H1 (cell line): Measurements from ENCODE around the gene DYSF. TPM values are rescaled to one million over a fixed set of nuclear protein-coding genes. Genes with fewer than 3 reads are reported as not detected.

ENCODE experiments used
- ATF2 ChIP-seq: IDR thresholded peaks from 2 replicates; pipeline ENCODE4 v1.6.1; 2012; ENCODE audit warnings: low read length, inconsistent platforms
- EGR1 ChIP-seq: IDR thresholded peaks from 2 replicates; pipeline ENCODE4 v1.6.1; 2011; ENCODE audit warnings: low read depth, low read length, borderline replicate concordance
- FOSL1 ChIP-seq: IDR thresholded peaks from 2 replicates; pipeline ENCODE4 v1.6.1; 2011; ENCODE audit warnings: mild to moderate bottlenecking, low read depth, low read length, moderate library complexity; ENCODE audit not compliant: insufficient read depth
- KDM5A ChIP-seq: fragments of 200-600 bp; IDR thresholded peaks from 2 replicates; pipeline ENCODE4 v1.7.1; 2012; ENCODE audit warnings: mild to moderate bottlenecking, low read length, inconsistent platforms, mixed read lengths
- SUZ12 ChIP-seq: fragments of 200-600 bp; sonication (generic); IDR thresholded peaks from 2 replicates; pipeline ENCODE4 v1.6.1; 2012; ENCODE audit warnings: mild to moderate bottlenecking, inconsistent platforms, low read length, moderate library complexity, mixed read lengths
- TEAD4 ChIP-seq: IDR thresholded peaks from 2 replicates; pipeline ENCODE4 v1.6.1; 2012; ENCODE audit warnings: low read depth, low read length, inconsistent platforms, mixed read lengths
- polyA plus RNA-seq, 7 experiments: library from polyadenylated mRNA; depleted of rRNA in 3 of 7; stranded (reverse) in 5 of 7; unstranded in 2 of 7; fragments of >200 nt in 5 of 7; fragments of 200-250 nt in 2 of 7; gene quantifications; 1 replicate in 5 of 7; 2 replicates in 1 of 7; 4 replicates in 1 of 7; pipeline versions ENCODE4 v1.2.1 to v1.2.3, GENCODE V29; 2011 to 2013; ENCODE audit warnings: missing spikeins in 2 of 7, mixed read lengths in 2 of 7
- total RNA-seq: library from RNA; stranded (reverse); fragmentation: NEBNext Ultra II Directional; extraction: Animal tissue kit (Norgen Biotek cat#: 25700); gene quantifications from 2 replicates; pipeline ENCODE4 v1.2.1, GENCODE V29; 2021

DYSF gene
- total and polyA plus RNA-seq, 2 of the 8 experiments (the other 6 are each of a cell fraction or from before 2014, with no cell fraction given) = 5.8 to 7.1 TPM

GRCh38 chr2:71697106-71698004, 244.0 kb downstream of the DYSF start (continued):
- TF ChIP-seq KDM5A (no peak), EGR1 (no peak), SUZ12 (no peak), TEAD4 (no peak), FOSL1 (no peak), ATF2 (no peak)
- TF ChIP-seq, all 59 proteins: peak for 0
